ENCODE results near the gene RAP2B. TPM values are rescaled to one million over a fixed set of nuclear protein-coding genes. Genes with fewer than 3 reads are reported as not detected.
"Not testable (repeated sequence)": the region's sequence is repeated elsewhere in the genome, so short reads cannot be mapped to it uniquely, and the experiment has no call there.

RAP2B gene
- total RNA-seq, 1 donor from 2014 or later = 12.2 TPM

GRCh38 chr3:153176197-153176596, 14.2 kb downstream of the RAP2B start:
- Mint-ChIP-seq H3K36me3 (ENCODE audit: low read depth) (peaks cover 3% of the 10 kb centered on the region), H3K4me1 (no peaks in the 10 kb centered on the region), H3K27ac (no peak overlapping the region), H3K27me3 (no peaks in the 10 kb centered on the region), H3K9me3 (no peaks in the 10 kb centered on the region), H3K4me3 (no peak overlapping the region)
- intact Hi-C loops (cut with micrococcal nuclease) = no loop called here
- ATAC-seq (ENCODE audit: low read depth) (no peak), DNase-seq (no peak)
- no peak for TF ChIP-seq CTCF (IDR thresholded peaks at IDR 0.05)
- ChIA-PET POLR2A (no interaction called here), CTCF (no interaction called here)

GRCh38 chr3:153180860-153181372, 18.9 kb downstream of the RAP2B start:
- CTCF ChIA-PET = no interaction called here
- POLR2A ChIA-PET = no interaction called here
- ATAC-seq (ENCODE audit: low read depth) = no peak
- Mint-ChIP-seq H3K4me3 (no peak overlapping the region), H3K36me3 (ENCODE audit: low read depth) (peaks cover 3% of the 10 kb centered on the region), H3K4me1 (peaks cover 1% of the 10 kb centered on the region), H3K27ac (no peak overlapping the region), H3K9me3 (no peaks in the 10 kb centered on the region), H3K27me3 (no peaks in the 10 kb centered on the region)
- intact Hi-C loops (cut with micrococcal nuclease) = no loop called here
- DNase-seq = no peak
- TF ChIP-seq CTCF (IDR thresholded peaks at IDR 0.05) = no peak

GRCh38 chr3:153182501-153183293, 20.7 kb downstream of the RAP2B start:
- POLR2A ChIA-PET = no interaction called here
- intact Hi-C loops (cut with micrococcal nuclease) = no loop called here
- Mint-ChIP-seq H3K9me3 (no peaks in the 10 kb centered on the region), H3K27ac (no peak overlapping the region), H3K4me3 (no peak overlapping the region), H3K4me1 (peaks cover 1% of the 10 kb centered on the region), H3K36me3 (ENCODE audit: low read depth) (no peaks in the 10 kb centered on the region), H3K27me3 (no peaks in the 10 kb centered on the region)
- CTCF ChIA-PET = no interaction called here
- ATAC-seq (ENCODE audit: low read depth) (no peak), DNase-seq (no peak)
- TF ChIP-seq CTCF (IDR thresholded peaks at IDR 0.05) = no peak

GRCh38 chr3:153190923-153191322, 28.9 kb downstream of the RAP2B start:
- no peaks in the 10 kb centered on the region for H3K9me3 Mint-ChIP-seq
- ChIA-PET CTCF (no interaction called here), POLR2A (no interaction called here)
- intact Hi-C loops (cut with micrococcal nuclease) = no loop called here
- ATAC-seq (ENCODE audit: low read depth) = no peak
- no peak for TF ChIP-seq CTCF (IDR thresholded peaks at IDR 0.05)
- no peak for DNase-seq
- no peak overlapping the region for H3K4me3 Mint-ChIP-seq
- H3K27ac Mint-ChIP-seq = no peak overlapping the region
- H3K4me1 Mint-ChIP-seq = no peaks in the 10 kb centered on the region
- H3K27me3 Mint-ChIP-seq = no peaks in the 10 kb centered on the region
- no peaks in the 10 kb centered on the region for H3K36me3 Mint-ChIP-seq (ENCODE audit: low read depth)

GRCh38 chr3:153192327-153192726, 30.3 kb downstream of the RAP2B start:
- H3K9me3 Mint-ChIP-seq = no peaks in the 10 kb centered on the region
- no peaks in the 10 kb centered on the region for H3K27me3 Mint-ChIP-seq
- TF ChIP-seq CTCF (IDR thresholded peaks at IDR 0.05) = no peak
- H3K27ac Mint-ChIP-seq = no peak overlapping the region
- H3K36me3 Mint-ChIP-seq (ENCODE audit: low read depth) = no peaks in the 10 kb centered on the region
- H3K4me3 Mint-ChIP-seq = no peak overlapping the region
- DNase-seq (no peak), ATAC-seq (ENCODE audit: low read depth) (no peak)
- ChIA-PET POLR2A (no interaction called here), CTCF (no interaction called here)
- intact Hi-C loops (cut with micrococcal nuclease) = no loop called here
- no peaks in the 10 kb centered on the region for H3K4me1 Mint-ChIP-seq

- H3K27ac Mint-ChIP-seq; H3K36me3 Mint-ChIP-seq (ENCODE audit: low read depth); CTCF ChIA-PET; ATAC-seq (ENCODE audit: low read depth); POLR2A ChIA-PET; DNase-seq; H3K4me1 Mint-ChIP-seq; H3K27me3 Mint-ChIP-seq; H3K9me3 Mint-ChIP-seq; intact Hi-C loops (cut with micrococcal nuclease); H3K4me3 Mint-ChIP-seq: not testable (repeated sequence)
These were observed 31.9 kb downstream of the RAP2B start for GRCh38 chr3:153193786-153194476.

Data from activated B cell treated with CpG ODN at 0.5 μM for 24 hours (primary cell).